ENCODE results near the gene ASB5. TPM values are rescaled to one million over a fixed set of nuclear protein-coding genes. Genes with fewer than 3 reads are reported as not detected.

ASB5 gene
- polyA plus RNA-seq, 1 experiment = 0.63 TPM

DNA sequence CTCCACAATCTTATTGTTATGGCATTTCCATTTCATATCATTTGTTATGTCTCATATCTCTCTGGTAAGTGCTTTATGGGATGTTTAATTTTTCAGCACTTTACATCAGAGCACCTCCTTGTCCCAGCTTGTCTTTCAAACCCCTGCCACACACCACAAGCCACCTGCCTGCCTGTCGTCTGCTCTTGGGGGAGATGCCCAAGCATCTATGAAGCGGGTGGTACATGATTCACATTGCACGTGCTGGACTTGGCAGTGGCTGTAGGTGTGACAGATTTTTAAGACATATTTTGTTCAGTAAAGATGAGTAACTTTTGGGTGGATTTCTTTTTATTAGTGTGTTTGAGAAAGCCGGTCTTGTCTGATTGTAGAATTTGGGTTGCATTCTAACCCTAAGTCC, 59.5 kb downstream of the ASB5 start:
- DNase-seq (ENCODE audit: low read depth, low spot score) = no peak
- H3K9me3 ChIP-seq (ENCODE audit: control insufficient read depth, insufficient read depth, low read length) = no peaks in the 10 kb centered on the region
- CTCF ChIA-PET = no interaction called here
- no peaks in the 10 kb centered on the region for H3K27me3 ChIP-seq (ENCODE audit: control insufficient read depth, insufficient read depth, low read length)
- POLR2A ChIA-PET = no interaction called here
- TF ChIP-seq, protein P1, sequence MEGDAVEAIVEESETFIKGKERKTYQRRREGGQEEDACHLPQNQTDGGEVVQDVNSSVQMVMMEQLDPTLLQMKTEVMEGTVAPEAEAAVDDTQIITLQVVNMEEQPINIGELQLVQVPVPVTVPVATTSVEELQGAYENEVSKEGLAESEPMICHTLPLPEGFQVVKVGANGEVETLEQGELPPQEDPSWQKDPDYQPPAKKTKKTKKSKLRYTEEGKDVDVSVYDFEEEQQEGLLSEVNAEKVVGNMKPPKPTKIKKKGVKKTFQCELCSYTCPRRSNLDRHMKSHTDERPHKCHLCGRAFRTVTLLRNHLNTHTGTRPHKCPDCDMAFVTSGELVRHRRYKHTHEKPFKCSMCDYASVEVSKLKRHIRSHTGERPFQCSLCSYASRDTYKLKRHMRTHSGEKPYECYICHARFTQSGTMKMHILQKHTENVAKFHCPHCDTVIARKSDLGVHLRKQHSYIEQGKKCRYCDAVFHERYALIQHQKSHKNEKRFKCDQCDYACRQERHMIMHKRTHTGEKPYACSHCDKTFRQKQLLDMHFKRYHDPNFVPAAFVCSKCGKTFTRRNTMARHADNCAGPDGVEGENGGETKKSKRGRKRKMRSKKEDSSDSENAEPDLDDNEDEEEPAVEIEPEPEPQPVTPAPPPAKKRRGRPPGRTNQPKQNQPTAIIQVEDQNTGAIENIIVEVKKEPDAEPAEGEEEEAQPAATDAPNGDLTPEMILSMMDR (IDR thresholded peaks at IDR 0.05; ENCODE audit: low read depth, low read length) = no peak
- no peak overlapping the region for H3K4me3 ChIP-seq (ENCODE audit: low read depth, low read length)
- no peak overlapping the region for H3K27ac ChIP-seq (ENCODE audit: low read depth, low read length)

DNA sequence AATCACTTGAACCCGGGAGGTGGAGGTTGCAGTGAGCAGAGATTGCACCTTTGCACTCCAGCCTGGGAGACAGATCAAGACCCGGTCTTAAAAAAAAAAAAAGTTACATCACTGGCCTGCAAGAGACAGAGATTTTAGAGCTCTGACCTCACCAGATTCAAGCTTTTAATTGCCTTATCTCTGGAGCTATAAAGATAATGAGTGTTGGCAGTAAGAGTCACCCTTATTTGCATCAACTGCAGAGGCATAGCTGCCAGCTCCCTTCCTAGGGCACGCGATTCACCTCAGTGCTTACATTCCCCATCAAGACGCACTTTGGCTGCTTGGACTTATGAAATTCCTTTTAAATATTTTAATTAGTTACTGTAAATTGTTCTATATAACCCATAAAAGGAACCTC, 61.2 kb downstream of the ASB5 start:
- DNase-seq (ENCODE audit: low read depth, low spot score) = no peak
- CTCF ChIA-PET = interaction anchor here (0.6 kb wide), 1 partner anchor 138 kb away, joined by 3 read pairs; no protein-coding TSS in a partner anchor

DNA sequence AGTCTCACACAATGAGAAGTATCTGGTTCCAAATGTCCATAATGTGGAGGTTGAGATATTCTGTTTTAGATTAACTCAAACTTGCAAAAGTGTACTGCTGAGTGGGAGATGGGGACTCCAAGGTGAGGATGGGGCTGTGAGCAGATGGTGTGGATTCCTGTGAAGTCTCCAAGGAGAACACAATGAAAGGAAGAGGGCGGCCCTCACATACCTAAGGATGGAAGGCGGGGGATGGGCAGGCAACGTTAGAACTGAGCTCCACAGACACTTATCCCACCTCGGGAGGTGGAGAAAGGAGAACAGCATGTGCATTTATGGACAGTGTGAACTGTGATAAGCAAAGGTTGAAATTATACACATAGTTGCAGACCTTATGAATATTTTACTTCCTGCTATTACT, 63.7 kb downstream of the ASB5 start:
- H3K4me3 ChIP-seq (ENCODE audit: low read depth, low read length) = no peak overlapping the region
- H3K27me3 ChIP-seq (ENCODE audit: control insufficient read depth, insufficient read depth, low read length) = no peaks in the 10 kb centered on the region
- H3K9me3 ChIP-seq (ENCODE audit: control insufficient read depth, insufficient read depth, low read length) = no peaks in the 10 kb centered on the region
- CTCF ChIA-PET = no interaction called here
- no peak for DNase-seq (ENCODE audit: low read depth, low spot score)
- H3K27ac ChIP-seq (ENCODE audit: low read depth, low read length) = no peak overlapping the region
- POLR2A ChIA-PET = no interaction called here
- TF ChIP-seq, protein P1 (IDR thresholded peaks at IDR 0.05; ENCODE audit: low read depth, low read length) = no peak

More for the DNA sequence above, 61.2 kb downstream of the ASB5 start:
- Histone ChIP-seq H3K9me3 (ENCODE audit: control insufficient read depth, insufficient read depth, low read length) (no peaks in the 10 kb centered on the region), H3K27ac (ENCODE audit: low read depth, low read length) (no peak overlapping the region), H3K4me3 (ENCODE audit: low read depth, low read length) (no peak overlapping the region), H3K27me3 (ENCODE audit: control insufficient read depth, insufficient read depth, low read length) (no peaks in the 10 kb centered on the region)
- POLR2A ChIA-PET = interaction anchor here (0.6 kb wide), 1 partner anchor 80 kb away, joined by 3 read pairs; no protein-coding TSS in a partner anchor
- TF ChIP-seq, protein P1 (IDR thresholded peaks at IDR 0.05; ENCODE audit: low read depth, low read length) = no peak

DNA sequence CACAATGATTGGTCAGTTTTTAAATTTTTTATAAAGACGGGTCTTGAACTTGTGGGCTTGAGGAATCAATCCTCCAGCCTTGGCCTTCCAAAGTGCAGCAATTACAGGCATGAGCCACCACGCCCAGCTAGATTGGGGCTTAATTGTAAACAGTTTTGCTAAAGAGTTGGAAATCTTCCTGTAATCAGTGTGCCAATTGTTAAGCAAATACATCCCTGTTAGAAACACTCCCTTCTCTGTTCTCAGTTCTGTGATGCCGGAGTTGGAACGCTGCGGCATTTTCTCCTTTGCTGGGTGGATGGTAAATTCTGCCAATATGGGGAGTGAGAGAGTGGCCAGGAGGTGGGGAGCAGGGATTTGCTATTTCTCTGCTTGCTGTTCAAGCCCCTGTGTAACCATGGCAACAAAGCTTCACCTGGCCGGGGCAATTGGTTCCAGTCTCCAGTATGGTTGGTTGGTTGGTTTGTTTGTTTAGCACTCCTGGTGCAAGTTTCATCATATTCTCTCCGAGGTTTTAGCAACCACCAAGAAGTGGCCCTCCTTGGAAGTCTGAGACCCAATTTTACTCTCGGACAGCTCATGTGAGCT, 70.6 kb downstream of the ASB5 start:
- no peak for DNase-seq (ENCODE audit: low read depth, low spot score)
- no peaks in the 10 kb centered on the region for H3K9me3 ChIP-seq (ENCODE audit: control insufficient read depth, insufficient read depth, low read length)
- CTCF ChIA-PET = no interaction called here
- POLR2A ChIA-PET = no interaction called here
- H3K27ac ChIP-seq (ENCODE audit: low read depth, low read length) = no peak overlapping the region
- no peaks in the 10 kb centered on the region for H3K27me3 ChIP-seq (ENCODE audit: control insufficient read depth, insufficient read depth, low read length)
- no peak overlapping the region for H3K4me3 ChIP-seq (ENCODE audit: low read depth, low read length)
- TF ChIP-seq, protein P1 (IDR thresholded peaks at IDR 0.05; ENCODE audit: low read depth, low read length) = no peak

DNA sequence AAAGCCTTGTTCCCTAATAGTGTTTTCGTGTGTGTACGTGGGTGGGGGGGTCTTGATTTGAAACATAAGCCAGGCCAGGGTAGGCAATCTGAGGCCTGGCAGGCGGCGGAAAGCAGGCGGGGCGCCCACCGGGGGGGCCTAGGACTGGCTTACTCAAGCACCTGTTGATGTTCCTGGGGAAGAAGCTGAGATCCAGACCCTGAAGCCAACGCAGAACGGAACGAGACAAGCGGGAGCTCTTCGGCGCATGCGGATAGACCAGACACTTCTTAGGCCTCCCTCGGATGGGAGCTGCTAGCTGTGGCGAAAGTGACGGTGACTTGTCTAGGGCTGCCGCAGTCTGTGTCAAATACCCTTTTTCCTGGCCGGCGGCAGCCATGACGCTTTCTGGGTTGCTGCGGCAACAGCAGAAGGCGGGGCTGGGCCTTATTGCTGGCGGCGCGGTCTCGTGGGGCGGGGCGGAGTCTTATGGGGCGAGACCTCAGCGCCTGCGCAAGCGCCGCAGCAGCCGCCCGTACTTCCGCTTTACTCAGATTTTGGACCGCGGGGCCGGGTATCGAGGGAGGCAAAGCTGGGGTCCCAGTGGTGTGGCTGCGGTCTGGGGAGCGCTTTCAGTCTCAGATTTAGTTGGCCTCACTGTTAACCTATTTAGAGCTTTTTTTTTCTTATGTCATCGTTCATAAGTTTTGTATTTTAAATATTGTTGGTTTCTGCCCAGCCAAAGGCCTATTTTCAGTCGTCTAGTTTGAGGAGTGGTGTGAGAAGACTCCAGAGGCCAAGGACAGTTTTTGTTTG, 73.6 kb downstream of the ASB5 start, which contains the start of gene SPATA4:
SPATA4 (minus strand) TSS at position 402 of the 795 bp plus-strand sequence; CDS start at position 379, 23 bp downstream.
- TF ChIP-seq, protein P1 (IDR thresholded peaks at IDR 0.05; ENCODE audit: low read depth, low read length) = no peak
- ChIA-PET POLR2A (interaction anchor here (0.5 kb wide), 1 partner anchor 70 kb away, joined by 3 read pairs; no protein-coding TSS in a partner anchor), CTCF (interaction anchor here (1.4 kb wide), 1 partner anchor 82 kb away, joined by 4 read pairs; no protein-coding TSS in a partner anchor)
- H3K27ac ChIP-seq (ENCODE audit: low read depth, low read length) = no peak within 1 kb of the TSS
- H3K9me3 ChIP-seq (ENCODE audit: control insufficient read depth, insufficient read depth, low read length) = no peaks in the 10 kb centered on the region
- peak; percentile 69 for DNase-seq (ENCODE audit: low read depth, low spot score)
- H3K27me3 ChIP-seq (ENCODE audit: control insufficient read depth, insufficient read depth, low read length) = no peaks in the 10 kb centered on the region
- H3K4me3 ChIP-seq (ENCODE audit: low read depth, low read length) = peak within 1 kb of the TSS; percentile 91
